ENCODE results near the gene ATP1B2. TPM values are rescaled to one million over a fixed set of nuclear protein-coding genes. Genes with fewer than 3 reads are reported as not detected.
"Not testable (repeated sequence)": the region's sequence is repeated elsewhere in the genome, so short reads cannot be mapped to it uniquely, and the experiment has no call there.

ATP1B2 gene
- total RNA-seq, 1 experiment from 2014 or later, result 29.1 TPM

DNA sequence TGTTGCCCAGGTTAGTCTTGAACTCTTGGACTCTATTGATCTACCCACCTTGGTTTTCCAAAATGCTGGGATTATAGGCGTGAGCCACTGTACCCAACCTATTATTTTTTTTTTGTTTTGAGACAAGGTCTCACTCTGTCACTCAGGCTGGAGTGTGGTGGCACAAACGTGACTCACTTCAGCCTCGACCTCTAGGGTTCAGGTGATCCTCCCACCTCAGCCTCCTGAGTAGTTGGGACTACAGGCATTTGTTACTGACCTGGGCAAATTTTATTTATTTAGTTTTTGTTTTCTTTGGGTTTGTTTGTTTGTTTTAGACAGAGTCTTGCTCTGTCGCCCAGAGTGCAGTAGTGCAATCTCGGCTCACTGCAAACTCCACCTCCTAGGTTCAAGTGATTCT lies 27.1 kb upstream of the ATP1B2 start:
- Mint-ChIP-seq H3K4me1 (peaks cover 9% of the 10 kb centered on the region), H3K36me3 (peaks cover 4% of the 10 kb centered on the region), H3K4me3 (no peak overlapping the region), H3K27me3 (ENCODE audit: low read depth) (no peaks in the 10 kb centered on the region), H3K27ac (no peak overlapping the region), H3K9me3 (no peaks in the 10 kb centered on the region)
- TF ChIP-seq TP53 (CRISPR knock-in tag; IDR thresholded peaks at IDR 0.05) (no peak), ATF1 (CRISPR knock-in tag; IDR thresholded peaks at IDR 0.05) (no peak), TCF7 (CRISPR knock-in tag; IDR thresholded peaks at IDR 0.05; ENCODE audit: low read depth) (no peak), SMAD4 (CRISPR knock-in tag; IDR thresholded peaks at IDR 0.05) (no peak), ZNF416 (CRISPR knock-in tag; IDR thresholded peaks at IDR 0.05) (no peak), JUN (CRISPR knock-in tag; IDR thresholded peaks at IDR 0.05) (no peak), ZNF219 (CRISPR knock-in tag; IDR thresholded peaks at IDR 0.05; ENCODE audit: borderline replicate concordance) (no peak), NR1H2 (CRISPR knock-in tag; IDR thresholded peaks at IDR 0.05) (no peak)
- TF ChIP-seq, protein P1, sequence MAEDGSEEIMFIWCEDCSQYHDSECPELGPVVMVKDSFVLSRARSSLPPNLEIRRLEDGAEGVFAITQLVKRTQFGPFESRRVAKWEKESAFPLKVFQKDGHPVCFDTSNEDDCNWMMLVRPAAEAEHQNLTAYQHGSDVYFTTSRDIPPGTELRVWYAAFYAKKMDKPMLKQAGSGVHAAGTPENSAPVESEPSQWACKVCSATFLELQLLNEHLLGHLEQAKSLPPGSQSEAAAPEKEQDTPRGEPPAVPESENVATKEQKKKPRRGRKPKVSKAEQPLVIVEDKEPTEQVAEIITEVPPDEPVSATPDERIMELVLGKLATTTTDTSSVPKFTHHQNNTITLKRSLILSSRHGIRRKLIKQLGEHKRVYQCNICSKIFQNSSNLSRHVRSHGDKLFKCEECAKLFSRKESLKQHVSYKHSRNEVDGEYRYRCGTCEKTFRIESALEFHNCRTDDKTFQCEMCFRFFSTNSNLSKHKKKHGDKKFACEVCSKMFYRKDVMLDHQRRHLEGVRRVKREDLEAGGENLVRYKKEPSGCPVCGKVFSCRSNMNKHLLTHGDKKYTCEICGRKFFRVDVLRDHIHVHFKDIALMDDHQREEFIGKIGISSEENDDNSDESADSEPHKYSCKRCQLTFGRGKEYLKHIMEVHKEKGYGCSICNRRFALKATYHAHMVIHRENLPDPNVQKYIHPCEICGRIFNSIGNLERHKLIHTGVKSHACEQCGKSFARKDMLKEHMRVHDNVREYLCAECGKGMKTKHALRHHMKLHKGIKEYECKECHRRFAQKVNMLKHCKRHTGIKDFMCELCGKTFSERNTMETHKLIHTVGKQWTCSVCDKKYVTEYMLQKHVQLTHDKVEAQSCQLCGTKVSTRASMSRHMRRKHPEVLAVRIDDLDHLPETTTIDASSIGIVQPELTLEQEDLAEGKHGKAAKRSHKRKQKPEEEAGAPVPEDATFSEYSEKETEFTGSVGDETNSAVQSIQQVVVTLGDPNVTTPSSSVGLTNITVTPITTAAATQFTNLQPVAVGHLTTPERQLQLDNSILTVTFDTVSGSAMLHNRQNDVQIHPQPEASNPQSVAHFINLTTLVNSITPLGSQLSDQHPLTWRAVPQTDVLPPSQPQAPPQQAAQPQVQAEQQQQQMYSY (CRISPR knock-in tag; IDR thresholded peaks at IDR 0.05), result no peak
- TF ChIP-seq, protein P2, sequence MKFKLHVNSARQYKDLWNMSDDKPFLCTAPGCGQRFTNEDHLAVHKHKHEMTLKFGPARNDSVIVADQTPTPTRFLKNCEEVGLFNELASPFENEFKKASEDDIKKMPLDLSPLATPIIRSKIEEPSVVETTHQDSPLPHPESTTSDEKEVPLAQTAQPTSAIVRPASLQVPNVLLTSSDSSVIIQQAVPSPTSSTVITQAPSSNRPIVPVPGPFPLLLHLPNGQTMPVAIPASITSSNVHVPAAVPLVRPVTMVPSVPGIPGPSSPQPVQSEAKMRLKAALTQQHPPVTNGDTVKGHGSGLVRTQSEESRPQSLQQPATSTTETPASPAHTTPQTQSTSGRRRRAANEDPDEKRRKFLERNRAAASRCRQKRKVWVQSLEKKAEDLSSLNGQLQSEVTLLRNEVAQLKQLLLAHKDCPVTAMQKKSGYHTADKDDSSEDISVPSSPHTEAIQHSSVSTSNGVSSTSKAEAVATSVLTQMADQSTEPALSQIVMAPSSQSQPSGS (CRISPR knock-in tag; IDR thresholded peaks at IDR 0.05; ENCODE audit: borderline replicate concordance, low read depth), result no peak
- ChIA-PET CTCF (interaction anchor here (0.6 to 1.6 kb wide), 4 partner anchors 9 to 64 kb away, joined by 3 to 5 read pairs (median 4); no protein-coding TSS in a partner anchor), POLR2A (interaction anchor here (0.6 kb wide), 1 partner anchor 54 kb away, joined by 6 read pairs; no protein-coding TSS in a partner anchor)
- ATAC-seq, result no peak
- DNase-seq (ENCODE audit: low spot score), result no peak

DNA sequence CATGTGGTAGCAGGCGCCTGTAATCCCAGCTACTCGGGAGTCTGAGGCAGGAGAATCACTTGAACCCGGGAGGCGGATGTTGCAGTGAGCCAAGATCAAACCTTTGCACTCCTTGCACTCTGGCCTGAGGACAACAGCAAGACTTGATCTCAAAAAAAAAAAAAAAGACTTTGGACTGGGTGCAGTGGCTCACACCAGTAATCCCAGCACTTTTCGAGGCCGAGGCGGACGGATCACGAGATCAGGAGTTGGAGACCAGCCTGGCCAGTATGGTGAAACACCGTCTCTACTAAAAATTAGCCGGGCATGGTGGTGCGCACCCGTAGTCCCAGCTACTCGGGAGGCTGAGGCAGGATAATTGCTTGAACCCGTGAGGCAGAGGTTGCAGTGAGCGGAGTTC lies 25.0 kb upstream of the ATP1B2 start:
- CTCF ChIA-PET, result interaction anchor here (0.5 to 3.0 kb wide), 3 partner anchors 10 to 48 kb away, joined by 4 to 29 read pairs (median 8); partner anchors contain the start of gene SOX15
- peak overlapping the region; percentile 85; the same call in 1 of the 2 replicates for H3K4me3 Mint-ChIP-seq

DNA sequence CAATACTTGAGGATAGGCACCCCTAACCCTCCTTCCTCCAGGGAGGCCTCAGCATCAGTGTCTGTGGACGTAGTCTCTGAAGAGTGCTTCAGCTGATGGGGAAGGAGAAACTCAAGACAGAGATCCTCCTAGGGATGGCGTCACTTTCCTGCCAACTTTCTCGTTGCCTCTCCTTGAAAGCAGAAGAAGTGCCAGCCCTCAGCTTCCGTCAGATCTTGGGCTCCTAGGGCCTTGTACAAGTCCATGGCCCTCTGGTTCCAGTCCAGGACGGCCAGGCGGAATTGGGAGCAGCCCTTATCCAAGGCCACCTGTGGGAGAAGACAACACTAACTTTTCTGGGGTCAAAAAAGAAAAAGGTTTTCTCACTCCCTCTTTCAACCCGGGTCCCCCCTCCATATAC lies 24.4 kb upstream of the ATP1B2 start:
- TF ChIP-seq OVOL2 (CRISPR knock-in tag; IDR thresholded peaks at IDR 0.05; ENCODE audit: borderline replicate concordance), result no peak
- TF ChIP-seq, protein P3, sequence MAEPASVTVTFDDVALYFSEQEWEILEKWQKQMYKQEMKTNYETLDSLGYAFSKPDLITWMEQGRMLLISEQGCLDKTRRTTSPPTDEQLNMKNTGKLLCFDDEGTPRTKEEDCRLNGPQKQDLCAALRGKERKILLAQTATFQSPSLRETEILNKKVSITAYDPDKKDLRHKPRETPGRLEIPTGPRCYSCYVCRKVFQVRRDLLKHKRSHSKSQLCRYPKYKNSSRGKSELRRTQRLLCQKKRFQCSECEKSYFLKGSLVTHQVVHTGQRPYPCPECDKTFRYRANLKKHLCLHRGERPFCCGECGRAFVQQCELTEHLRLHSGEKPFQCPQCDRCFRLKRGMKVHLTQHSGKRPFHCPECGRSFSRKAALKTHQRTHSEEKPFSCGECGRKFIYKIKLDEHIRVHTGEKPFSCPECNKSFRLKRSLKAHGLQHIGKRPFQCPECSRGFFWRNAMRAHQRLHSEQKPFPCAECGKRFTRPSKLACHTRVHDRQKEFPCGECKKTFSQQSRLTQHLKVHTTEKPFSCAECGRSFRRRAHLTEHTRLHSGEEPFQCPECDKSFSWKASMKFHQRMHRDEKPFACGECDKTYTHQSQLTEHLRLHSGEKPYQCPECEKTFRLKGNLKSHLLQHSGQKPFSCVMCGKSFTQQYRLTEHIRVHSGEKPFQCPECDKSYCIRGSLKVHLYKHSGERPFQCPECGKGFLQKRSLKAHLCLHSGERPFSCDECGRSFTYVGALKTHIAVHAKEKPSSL (CRISPR knock-in tag; conservative IDR thresholded peaks at IDR 0.05), result no peak
- Mint-ChIP-seq H3K4me1 (peaks cover 9% of the 10 kb centered on the region), H3K27me3 (ENCODE audit: low read depth) (no peaks in the 10 kb centered on the region), H3K4me3 (peak overlapping the region; percentile 85), H3K9me3 (no peaks in the 10 kb centered on the region), H3K36me3 (peaks cover 4% of the 10 kb centered on the region), H3K27ac (no peak overlapping the region)
- ChIA-PET CTCF (interaction anchor here (2.1 to 3.0 kb wide), 6 partner anchors 10 to 61 kb away, joined by 8 to 41 read pairs (median 28); partner anchors contain the start of genes FXR2, SOX15, TP53 and WRAP53), POLR2A (interaction anchor here (1.0 to 3.1 kb wide), 3 partner anchors 30 to 147 kb away, joined by 3 to 40 read pairs (median 20); partner anchors contain the start of genes TP53 and WRAP53)
- ATAC-seq, result no peak
- no peak for DNase-seq (ENCODE audit: low spot score)

More for the DNA sequence above, 25.0 kb upstream of the ATP1B2 start:
- H3K27ac Mint-ChIP-seq; ATAC-seq; H3K27me3 Mint-ChIP-seq (ENCODE audit: low read depth); H3K9me3 Mint-ChIP-seq; DNase-seq (ENCODE audit: low spot score); POLR2A ChIA-PET; H3K4me1 Mint-ChIP-seq; H3K36me3 Mint-ChIP-seq: not testable (repeated sequence)

All from WTC11 (cell line).